Hematopoietic multipotent progenitor cell treated with erythropoietin and hydrocortisone succinate and interleukin-3 and kit ligand, for 6 days (in vitro differentiated cells): Measurements from ENCODE around the gene HOXD8.

Source experiments
- DNase-seq: peaks from one replicate; pipeline ENCODE4 v3.0.0-alpha.2; 2015

HOXD8 gene

GRCh38 chr2:176130957-176131847 lies 1.7 kb downstream of the HOXD8 start:
- no peak for DNase-seq

DNA sequence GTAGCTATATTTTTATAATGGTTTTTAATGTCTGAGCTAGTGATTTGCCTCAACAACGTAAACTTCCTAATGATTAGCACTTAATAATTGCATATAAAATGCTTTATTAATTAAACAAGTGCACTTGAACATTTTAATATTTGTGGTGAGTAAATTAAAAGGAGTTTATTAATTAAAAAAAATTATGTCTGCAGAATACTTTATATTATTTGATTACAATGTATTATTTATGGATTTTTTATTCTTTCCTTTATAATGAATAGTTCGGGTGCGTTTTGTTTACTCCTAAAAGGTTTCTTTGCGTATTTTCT lies 2.3 kb downstream of the HOXD8 start:
- no peak for DNase-seq

DNA sequence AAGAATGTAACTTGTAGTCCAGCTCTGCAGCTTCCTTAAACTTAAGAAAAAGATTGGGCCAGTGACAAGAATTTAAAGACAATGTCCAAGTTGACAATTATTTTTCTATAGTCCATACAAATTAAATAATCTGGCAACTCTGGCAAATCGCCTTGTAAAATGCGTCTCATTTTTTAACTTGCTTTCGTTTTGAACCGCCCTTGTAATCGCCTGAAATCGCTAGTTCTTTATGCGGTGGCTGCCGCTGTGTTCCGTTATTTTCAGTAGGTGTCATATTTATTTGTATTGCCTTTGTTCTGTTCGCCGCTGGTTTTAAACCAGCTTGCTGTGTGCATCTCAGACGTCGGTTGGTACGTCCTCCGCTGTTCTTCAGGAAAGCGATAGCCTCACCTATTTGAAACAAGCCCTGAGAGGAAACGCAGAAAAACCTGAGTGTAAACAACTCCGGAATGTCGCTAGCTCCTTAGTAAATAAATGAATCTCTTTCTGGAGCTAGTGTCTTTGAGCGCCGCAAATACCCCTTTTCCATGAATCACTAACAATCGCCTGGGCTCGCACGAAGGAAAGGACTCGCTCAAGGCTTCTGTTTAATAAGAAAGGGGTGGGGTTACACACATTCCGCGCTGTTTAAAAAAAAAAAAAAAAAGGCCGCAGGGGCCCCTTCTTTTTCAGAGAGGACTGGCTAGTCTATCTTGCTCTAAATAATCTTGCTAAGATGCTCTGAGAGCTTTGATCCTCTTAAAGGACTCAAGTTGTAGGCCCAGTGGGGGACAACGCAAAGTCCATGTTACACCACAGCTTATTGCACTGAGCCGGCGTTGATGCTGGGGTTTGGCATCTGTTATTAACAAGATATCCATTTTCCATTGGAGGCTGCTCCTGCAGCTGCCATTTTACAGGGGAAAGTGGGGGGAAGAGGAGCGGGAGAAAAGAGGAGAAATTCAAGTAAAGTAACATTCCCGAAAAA lies 3.0 kb downstream of the HOXD8 start:
- DNase-seq: no peak

- no peak for DNase-seq
Measured at GRCh38 chr2:176133389-176133788, 3.9 kb downstream of the HOXD8 start.

- DNase-seq: no peak
Measured at GRCh38 chr2:176134035-176134434, 4.5 kb downstream of the HOXD8 start.

DNA sequence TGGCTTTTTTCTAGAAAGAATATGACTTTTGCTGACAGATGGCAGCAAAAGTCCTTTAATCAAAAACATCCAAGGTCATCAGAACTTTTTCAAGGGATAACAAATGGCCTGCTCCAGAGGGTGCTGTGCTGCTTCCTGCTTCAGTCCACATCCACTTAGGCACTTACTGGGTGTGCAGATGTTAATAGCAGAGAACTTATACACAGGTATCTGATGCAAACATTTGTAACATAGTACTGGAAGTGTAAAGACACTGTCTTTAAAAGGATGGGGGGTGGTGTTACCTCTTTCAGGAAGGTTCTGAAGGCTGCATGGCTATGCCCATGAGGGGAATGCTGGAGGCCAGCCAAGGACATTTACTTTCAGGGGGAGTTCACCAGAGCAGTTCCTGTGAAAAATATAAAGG lies 5.5 kb downstream of the HOXD8 start:
- DNase-seq: no peak

- DNase-seq: no peak
Measured at GRCh38 chr2:176136374-176137251, 7.1 kb downstream of the HOXD8 start.

GRCh38 chr2:176137252-176137580 lies 7.7 kb downstream of the HOXD8 start:
- no peak for DNase-seq

DNA sequence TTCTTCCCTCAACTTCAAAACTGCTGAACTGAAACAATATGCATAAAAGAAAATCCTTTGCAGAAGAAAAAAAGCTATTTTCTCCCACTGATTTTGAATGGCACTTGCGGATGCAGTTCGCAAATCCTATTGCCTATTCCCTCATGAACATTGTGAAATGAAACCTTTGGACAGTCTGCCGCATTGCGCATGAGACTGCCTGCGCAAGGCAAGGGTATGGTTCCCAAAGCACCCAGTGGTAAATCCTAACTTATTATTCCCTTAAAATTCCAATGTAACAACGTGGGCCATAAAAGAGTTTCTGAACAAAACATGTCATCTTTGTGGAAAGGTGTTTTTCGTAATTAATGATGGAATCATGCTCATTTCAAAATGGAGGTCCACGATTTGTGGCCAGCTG lies 8.4 kb downstream of the HOXD8 start:
- DNase-seq: no peak

- DNase-seq: no peak
Measured at GRCh38 chr2:176138526-176138922, 9.0 kb downstream of the HOXD8 start.

- no peak for DNase-seq
Measured at GRCh38 chr2:176138923-176139660, 9.6 kb downstream of the HOXD8 start.

GRCh38 chr2:176139661-176140512 lies 10.4 kb downstream of the HOXD8 start:
- no peak for DNase-seq

DNA sequence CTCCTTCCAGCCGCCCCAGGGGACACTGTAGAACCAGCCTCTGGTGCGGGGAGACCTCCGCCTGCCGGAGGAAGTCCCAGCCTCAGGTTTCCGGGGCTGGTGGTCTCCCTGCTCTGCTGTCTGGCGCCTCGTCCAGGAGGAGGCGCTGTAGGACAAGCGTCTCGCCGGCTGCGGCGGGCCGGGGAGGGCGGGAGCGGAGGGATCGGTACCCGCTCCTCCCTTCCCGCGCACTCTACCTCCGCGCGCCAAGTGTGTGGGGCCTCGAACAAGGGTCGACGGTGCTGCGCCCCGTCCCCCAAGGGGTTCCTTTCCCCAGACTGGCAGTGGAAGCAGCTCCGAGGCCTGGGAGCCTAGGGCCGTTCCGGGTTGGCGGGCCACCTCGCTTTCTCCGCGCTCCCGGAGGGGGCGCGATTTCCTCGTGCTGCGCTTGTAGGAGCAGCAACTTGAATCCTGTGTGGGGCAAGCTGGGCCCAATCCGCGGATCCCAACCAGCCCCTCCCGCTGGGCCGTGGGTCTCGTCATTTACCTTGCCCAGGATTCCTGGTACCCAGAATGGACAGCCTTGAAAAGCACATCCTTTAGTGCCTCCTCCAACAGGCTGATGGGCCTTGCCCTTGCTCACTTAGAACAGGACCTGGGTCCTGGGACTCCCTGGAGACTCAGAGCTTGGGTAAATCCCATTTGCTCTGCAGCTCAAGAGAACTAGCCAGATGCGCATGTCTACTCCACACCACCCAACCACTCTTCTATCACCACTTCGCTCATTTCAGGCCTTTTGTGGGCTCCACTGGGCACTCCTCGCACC lies 11.2 kb downstream of the HOXD8 start:
- DNase-seq: peak; percentile 77

DNA sequence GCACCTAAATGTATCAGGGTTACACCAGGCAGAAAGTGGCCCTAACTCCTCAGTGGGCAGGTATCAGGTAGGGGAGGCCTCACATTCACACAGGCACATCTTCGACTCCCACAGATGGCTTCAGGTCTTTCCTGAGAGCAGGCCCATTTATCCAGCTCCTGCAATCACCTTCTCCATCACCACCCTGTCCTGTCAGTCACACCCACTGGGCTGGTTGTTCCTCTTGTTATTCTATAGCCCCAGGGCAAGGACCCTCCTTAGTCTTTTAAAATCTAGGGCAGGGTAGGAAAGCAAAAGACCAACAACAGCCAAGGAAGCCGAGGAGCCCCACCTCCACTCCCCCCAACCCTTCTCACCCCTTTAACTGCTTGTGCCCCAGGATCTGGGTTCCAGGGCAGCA lies 12.8 kb downstream of the HOXD8 start:
- DNase-seq: no peak

- DNase-seq: no peak
Measured at GRCh38 chr2:176145085-176145969, 15.8 kb downstream of the HOXD8 start.

DNA sequence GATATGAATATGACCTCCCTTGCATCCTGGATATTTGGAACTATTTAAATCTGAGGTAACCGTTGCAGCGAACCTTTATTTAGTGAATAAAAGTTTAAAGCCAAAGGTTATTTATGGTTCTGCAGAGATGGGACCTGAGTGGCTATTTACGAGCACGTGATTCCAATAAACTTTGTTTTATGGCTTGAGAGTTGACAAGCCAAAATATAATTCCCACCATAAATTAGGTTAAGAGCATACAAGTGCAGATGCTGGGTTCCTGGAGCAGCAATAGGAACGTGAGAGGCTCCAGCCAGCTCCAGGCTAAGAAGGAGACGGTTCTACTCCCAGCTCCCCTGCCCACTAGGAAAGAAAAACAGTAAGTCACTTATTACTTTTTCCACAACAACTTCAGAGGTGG lies 16.6 kb downstream of the HOXD8 start:
- no peak for DNase-seq

- no peak for DNase-seq
Measured at GRCh38 chr2:176146645-176147044, 17.1 kb downstream of the HOXD8 start.

DNA sequence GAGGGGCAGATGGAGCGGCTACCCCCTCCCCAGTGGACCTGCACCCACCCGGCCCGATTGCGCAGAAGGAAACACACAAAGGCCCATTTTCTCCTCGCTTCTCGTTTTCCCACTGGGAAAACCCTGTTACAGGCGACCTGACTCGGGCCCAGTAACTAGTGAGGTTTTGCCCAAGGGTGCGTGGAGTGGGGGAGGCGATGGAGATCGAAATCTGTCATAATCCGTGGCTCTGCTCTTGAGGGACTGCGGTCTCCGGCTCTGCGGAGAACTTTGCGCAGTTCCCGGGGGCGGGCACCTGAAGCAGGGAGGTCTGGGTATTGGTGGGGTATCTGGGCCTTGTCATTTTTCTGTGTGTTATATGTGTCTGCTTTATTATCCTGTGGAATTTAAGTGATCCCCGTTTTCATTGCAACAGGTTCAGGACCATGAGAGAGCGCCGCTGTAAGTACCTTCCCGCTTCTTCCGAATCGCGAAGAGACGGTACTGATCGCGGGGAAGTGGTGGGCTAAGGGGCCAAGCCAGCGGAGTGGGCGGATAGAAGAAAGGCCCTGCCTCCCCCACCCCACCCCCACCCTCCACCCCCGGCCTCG lies 17.8 kb downstream of the HOXD8 start:
- DNase-seq: no peak
